OCI-LY1 (cell line): Measurements from ENCODE around the gene TAGLN.

ENCODE experiments used
- H2AFZ ChIP-seq: fragments of 200-600 bp; sonication (generic), shearing (Covaris generic); 2 replicates; pipeline ENCODE4 v1.6.0; 2014; ENCODE audit warnings: antibody characterized with exemption, mild to moderate bottlenecking, low read length
- H3F3A ChIP-seq: fragments of 200-600 bp; sonication (generic), shearing (Covaris generic); 2 replicates; pipeline ENCODE4 v1.6.0; 2014; ENCODE audit warnings: mild to moderate bottlenecking, antibody characterized with exemption, low read length, moderate library complexity; ENCODE audit not compliant: insufficient read depth
- H3K27ac ChIP-seq: fragments of 200-600 bp; sonication (generic); 2 replicates; pipeline ENCODE4 v1.5.1; 2014; ENCODE audit warnings: low read length, mixed run types, mild to moderate bottlenecking, low read depth; ENCODE audit not compliant: poor library complexity, severe bottlenecking
- H3K27me3 ChIP-seq: fragments of 200-600 bp; sonication (generic); 2 replicates; pipeline ENCODE4 v1.6.0; 2014; ENCODE audit warnings: antibody characterized with exemption, mild to moderate bottlenecking, low read length, moderate library complexity; ENCODE audit not compliant: insufficient read depth
- H3K36me3 ChIP-seq: fragments of 200-600 bp; sonication (generic); 2 replicates; pipeline ENCODE4 v1.6.1; 2014; ENCODE audit warnings: mild to moderate bottlenecking, antibody characterized with exemption, low read length, moderate library complexity, mixed read lengths; ENCODE audit not compliant: insufficient read depth
- H3K4me1 ChIP-seq: fragments of 200-600 bp; sonication (generic); 2 replicates; pipeline ENCODE4 v1.5.1; 2014; ENCODE audit warnings: mild to moderate bottlenecking, low read length, moderate library complexity; ENCODE audit not compliant: insufficient read depth, severe bottlenecking
- H3K4me2 ChIP-seq: fragments of 200-600 bp; sonication (generic), shearing (Covaris generic); 2 replicates; pipeline ENCODE4 v1.6.1; 2014; ENCODE audit warnings: low read length
- H3K4me3 ChIP-seq: fragments of 200-600 bp; sonication (generic); 2 replicates; pipeline ENCODE4 v1.5.1; 2014; ENCODE audit warnings: low read length, low read depth, mild to moderate bottlenecking, mixed read lengths; ENCODE audit not compliant: poor library complexity, severe bottlenecking
- H3K79me2 ChIP-seq: fragments of 200-600 bp; shearing (Covaris generic); 2 replicates; pipeline ENCODE4 v1.6.1; 2016; ENCODE audit warnings: mixed run types, low read length, mixed read lengths; ENCODE audit not compliant: insufficient read depth
- H3K9ac ChIP-seq: fragments of 200-600 bp; sonication (generic), shearing (Covaris generic); 2 replicates; pipeline ENCODE4 v1.6.1; 2014; ENCODE audit warnings: mild to moderate bottlenecking, low read length, mixed read lengths
- H3K9me2 ChIP-seq: fragments of 200-600 bp; sonication (generic), shearing (Covaris generic); 2 replicates; pipeline ENCODE4 v1.6.1; 2014; ENCODE audit warnings: low read depth, mild to moderate bottlenecking, low read length, mixed read lengths
- H3K9me3 ChIP-seq: fragments of 200-600 bp; shearing (Covaris generic); 2 replicates; pipeline ENCODE4 v1.6.1; 2014; ENCODE audit warnings: low read length, mixed read lengths
- H4K20me1 ChIP-seq: fragments of 200-600 bp; sonication (generic), shearing (Covaris generic); 2 replicates; pipeline ENCODE4 v1.6.0; 2016; ENCODE audit warnings: mild to moderate bottlenecking, low read length; ENCODE audit not compliant: insufficient read depth
- CTCF ChIP-seq: fragments of 200-600 bp; sonication (generic), shearing (Covaris generic); IDR thresholded peaks from 2 replicates; pipeline ENCODE4 v1.5.1; 2017; ENCODE audit warnings: mild to moderate bottlenecking, antibody characterized with exemption, low read length, moderate library complexity, mixed read lengths
- EZH2 ChIP-seq: fragments of 200-600 bp; sonication (generic), shearing (Covaris generic); IDR thresholded peaks from 2 replicates; pipeline ENCODE4 v1.8.0; 2017; ENCODE audit warnings: borderline replicate concordance, mixed run types, mild to moderate bottlenecking, antibody characterized with exemption, low read length, moderate library complexity, mixed read lengths

Gene TAGLN

GRCh38 chr11:117180020-117180419 lies 19.1 kb upstream of the TAGLN start:
- Histone ChIP-seq H3K4me1 (peaks cover 32% of the 10 kb centered on the region), H3K27me3 (no peaks in the 10 kb centered on the region), H3K9me3 (no peaks in the 10 kb centered on the region), H3K4me3 (peak overlapping the region; percentile 89), H3K27ac (peak overlapping the region; percentile 60), H4K20me1 (no peaks in the 10 kb centered on the region), H3K9ac (peak overlapping the region; percentile 78; the same call in 1 of the 2 replicates), H3K4me2 (peak overlapping the region; percentile 98), H3K9me2 (no peaks in the 10 kb centered on the region), H2AFZ (no peak overlapping the region), H3F3A (no peaks in the 10 kb centered on the region), H3K79me2 (no peaks in the 10 kb centered on the region), H3K36me3 (peaks cover 10% of the 10 kb centered on the region; the same call in 1 of the 2 replicates)
- no peak for TF ChIP-seq CTCF
- TF ChIP-seq EZH2 = no peak

- no peaks in the 10 kb centered on the region for H3K9me2 ChIP-seq
- peak overlapping the region; percentile 36; the same call in 1 of the 2 replicates for H3K9ac ChIP-seq
- H3K79me2 ChIP-seq = no peaks in the 10 kb centered on the region
- no peaks in the 10 kb centered on the region for H3F3A ChIP-seq
- no peaks in the 10 kb centered on the region for H3K9me3 ChIP-seq
- peaks cover 32% of the 10 kb centered on the region for H3K4me1 ChIP-seq
- H4K20me1 ChIP-seq = no peaks in the 10 kb centered on the region
- peaks cover 6% of the 10 kb centered on the region; the same call in 1 of the 2 replicates for H3K36me3 ChIP-seq
- H3K27me3 ChIP-seq = no peaks in the 10 kb centered on the region
- peak overlapping the region; percentile 18 for H3K27ac ChIP-seq
- peak overlapping the region; percentile 49 for H3K4me2 ChIP-seq
- H3K4me3 ChIP-seq = peak overlapping the region; percentile 12
- peak; percentile 71 for TF ChIP-seq CTCF
- TF ChIP-seq EZH2 = no peak
- H2AFZ ChIP-seq = no peak overlapping the region
Measured at GRCh38 chr11:117180661-117181585, 18.2 kb upstream of the TAGLN start.

GRCh38 chr11:117181586-117182550 lies 17.3 kb upstream of the TAGLN start:
- H3K36me3 ChIP-seq = peaks cover 4% of the 10 kb centered on the region; the same call in 1 of the 2 replicates
- no peak for TF ChIP-seq EZH2
- TF ChIP-seq CTCF = no peak
- no peaks in the 10 kb centered on the region for H3K9me3 ChIP-seq
- H3F3A ChIP-seq = no peaks in the 10 kb centered on the region
- no peaks in the 10 kb centered on the region for H3K27me3 ChIP-seq
- H3K4me2 ChIP-seq = peak overlapping the region; percentile 49; the same call in 1 of the 2 replicates
- no peak overlapping the region for H2AFZ ChIP-seq
- no peak overlapping the region for H3K27ac ChIP-seq
- peaks cover 32% of the 10 kb centered on the region for H3K4me1 ChIP-seq
- no peaks in the 10 kb centered on the region for H3K9me2 ChIP-seq
- H3K79me2 ChIP-seq = no peaks in the 10 kb centered on the region
- H3K9ac ChIP-seq = no peak overlapping the region
- H4K20me1 ChIP-seq = no peaks in the 10 kb centered on the region
- no peak overlapping the region for H3K4me3 ChIP-seq
